LNCaP clone FGC (cell line): ENCODE data around the gene ZFAND4.
"Not testable (repeated sequence)": the region's sequence is repeated elsewhere in the genome, so short reads cannot be mapped to it uniquely, and the experiment has no call there.

ENCODE experiments used
- DNase-seq: peaks from one replicate; pipeline ENCODE4 v3.0.0-alpha.2; 2011; ENCODE audit warnings: low read depth
- H3K4me3 ChIP-seq: 2 replicates; pipeline ENCODE4 v1.5.1; 2011; ENCODE audit warnings: mild to moderate bottlenecking, low read depth, low read length, control low read depth
- TF ChIP-seq, protein P1 (sequence below): IDR thresholded peaks from 2 replicates; pipeline ENCODE4 v1.5.1; 2012; ENCODE audit warnings: mild to moderate bottlenecking; ENCODE audit not compliant: control insufficient read depth, insufficient read depth; ENCODE audit errors: extremely low read depth

Gene ZFAND4

DNA sequence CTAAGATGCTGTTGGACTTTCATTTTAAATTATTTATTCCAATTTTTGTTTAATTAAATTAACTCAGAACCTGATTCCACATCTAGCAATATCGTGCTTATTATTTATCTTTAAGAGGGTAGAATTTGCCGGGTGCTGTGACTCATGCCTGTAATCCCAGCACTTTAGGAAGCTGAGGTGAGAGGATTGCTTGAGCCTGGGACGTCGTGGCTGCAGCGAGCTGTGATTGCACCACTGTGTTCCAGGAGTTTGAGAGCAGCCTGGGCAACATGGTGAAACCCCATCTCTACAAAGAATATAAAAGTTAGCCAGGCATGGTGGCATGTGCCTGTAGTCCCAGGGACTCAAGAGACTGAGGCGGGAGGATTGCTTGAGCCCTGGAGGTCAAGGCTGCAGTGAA, 47.8 kb downstream of the ZFAND4 start:
- no peak overlapping the region for H3K4me3 ChIP-seq
- DNase-seq = no peak
- TF ChIP-seq, protein P1, sequence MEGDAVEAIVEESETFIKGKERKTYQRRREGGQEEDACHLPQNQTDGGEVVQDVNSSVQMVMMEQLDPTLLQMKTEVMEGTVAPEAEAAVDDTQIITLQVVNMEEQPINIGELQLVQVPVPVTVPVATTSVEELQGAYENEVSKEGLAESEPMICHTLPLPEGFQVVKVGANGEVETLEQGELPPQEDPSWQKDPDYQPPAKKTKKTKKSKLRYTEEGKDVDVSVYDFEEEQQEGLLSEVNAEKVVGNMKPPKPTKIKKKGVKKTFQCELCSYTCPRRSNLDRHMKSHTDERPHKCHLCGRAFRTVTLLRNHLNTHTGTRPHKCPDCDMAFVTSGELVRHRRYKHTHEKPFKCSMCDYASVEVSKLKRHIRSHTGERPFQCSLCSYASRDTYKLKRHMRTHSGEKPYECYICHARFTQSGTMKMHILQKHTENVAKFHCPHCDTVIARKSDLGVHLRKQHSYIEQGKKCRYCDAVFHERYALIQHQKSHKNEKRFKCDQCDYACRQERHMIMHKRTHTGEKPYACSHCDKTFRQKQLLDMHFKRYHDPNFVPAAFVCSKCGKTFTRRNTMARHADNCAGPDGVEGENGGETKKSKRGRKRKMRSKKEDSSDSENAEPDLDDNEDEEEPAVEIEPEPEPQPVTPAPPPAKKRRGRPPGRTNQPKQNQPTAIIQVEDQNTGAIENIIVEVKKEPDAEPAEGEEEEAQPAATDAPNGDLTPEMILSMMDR = no peak

DNA sequence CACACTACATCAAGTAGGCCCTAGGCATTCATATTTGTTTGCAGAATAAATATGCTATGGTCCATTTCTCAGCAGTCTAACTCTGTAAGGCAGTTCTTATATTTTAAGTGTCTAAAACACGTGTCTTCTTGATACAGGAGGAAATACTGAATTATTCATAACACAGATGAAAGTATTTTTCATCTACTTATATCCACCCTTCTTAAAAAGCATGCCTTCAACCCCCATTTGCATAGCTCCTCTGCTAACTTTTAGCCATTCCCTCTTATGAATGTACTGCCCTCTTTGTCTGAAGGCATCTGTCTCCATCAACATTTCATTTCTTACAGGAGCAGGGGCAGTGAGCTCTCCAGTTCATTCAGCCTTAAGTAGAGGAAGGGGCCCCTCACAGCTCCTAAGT, 57.7 kb downstream of the ZFAND4 start:
- no peak overlapping the region for H3K4me3 ChIP-seq
- TF ChIP-seq, protein P1 = no peak
- DNase-seq = no peak

DNA sequence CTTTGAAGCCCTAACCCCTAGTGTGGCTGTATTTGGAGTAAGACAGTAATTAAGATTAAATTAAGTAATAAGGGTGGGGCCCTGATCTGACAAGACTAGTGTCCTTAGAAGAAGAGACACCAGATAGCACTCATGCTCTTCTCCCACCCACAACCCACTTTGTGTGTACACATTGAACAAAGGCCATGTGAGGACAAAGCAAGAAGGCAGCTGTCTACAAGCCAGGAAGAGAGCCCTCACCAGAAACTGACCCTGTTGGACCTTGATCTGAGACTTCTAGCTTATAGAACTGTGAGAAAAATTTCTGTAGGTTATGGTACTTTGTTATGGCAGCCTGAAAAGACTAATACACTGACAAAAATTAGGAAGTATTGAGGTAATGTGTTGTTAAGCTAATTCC, 59.8 kb downstream of the ZFAND4 start:
- DNase-seq = no peak
- H3K4me3 ChIP-seq = no peak overlapping the region
- TF ChIP-seq, protein P1 = no peak

DNA sequence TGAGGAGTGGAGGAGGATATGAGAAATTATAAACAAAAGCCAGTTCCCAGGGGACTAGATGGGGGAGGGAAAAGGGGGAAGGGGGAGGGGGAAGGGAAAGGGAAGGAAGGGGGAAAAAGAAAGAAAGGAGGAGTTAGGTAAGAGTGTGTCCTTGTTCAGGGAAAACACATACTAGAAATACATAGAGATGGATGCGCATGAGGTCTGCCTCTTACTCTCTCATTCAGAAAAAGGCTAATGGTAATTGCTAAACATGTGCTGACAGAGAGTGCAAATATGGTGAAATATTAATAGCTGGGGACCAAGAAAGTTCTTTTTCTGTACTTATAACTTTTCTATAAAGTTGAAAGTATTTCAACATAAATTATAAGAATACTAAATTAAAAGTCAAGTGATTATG, 64.5 kb downstream of the ZFAND4 start:
- no peak for DNase-seq
- TF ChIP-seq, protein P1 = no peak
- H3K4me3 ChIP-seq = no peak overlapping the region

DNA sequence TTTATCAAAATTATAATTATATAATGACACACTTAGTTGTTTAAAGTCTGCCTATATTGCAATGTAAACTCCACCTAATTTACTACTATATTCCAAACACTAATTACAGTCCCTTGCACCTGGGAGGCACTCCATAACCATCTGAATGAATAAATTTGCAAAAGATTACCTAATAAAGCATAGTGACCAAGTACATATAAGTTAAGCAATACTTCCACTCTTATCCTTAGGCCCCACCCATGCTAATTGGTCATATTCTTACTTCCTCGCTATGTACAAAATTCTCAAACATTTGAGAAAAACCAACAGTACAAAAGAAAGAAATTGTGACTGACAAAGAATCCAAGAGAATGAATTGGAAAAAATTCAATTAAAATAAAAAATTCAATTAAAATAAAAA, 65.3 kb downstream of the ZFAND4 start:
- no peak overlapping the region for H3K4me3 ChIP-seq
- TF ChIP-seq, protein P1 = no peak
- no peak for DNase-seq

DNA sequence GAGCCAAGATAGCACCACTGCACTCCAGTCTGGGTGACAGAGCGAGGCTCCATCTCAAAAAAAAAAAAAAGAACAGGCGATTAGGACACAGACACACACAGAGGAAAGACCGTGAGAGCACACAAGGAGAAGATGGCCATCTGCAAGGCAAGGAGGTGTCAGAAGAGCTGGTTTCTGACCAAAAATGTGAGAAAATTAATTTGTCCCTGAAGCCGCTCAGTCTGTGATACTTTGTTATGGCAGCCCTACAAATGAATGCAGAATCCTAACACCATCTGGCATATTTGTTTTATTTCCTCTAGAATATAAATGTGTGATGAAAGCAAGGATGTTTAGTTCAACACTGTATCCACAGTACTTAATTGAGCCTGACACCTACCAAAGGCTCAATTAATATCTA, 69.7 kb downstream of the ZFAND4 start:
- TF ChIP-seq, protein P1 = no peak
- H3K4me3 ChIP-seq = no peak overlapping the region
- DNase-seq = no peak

DNA sequence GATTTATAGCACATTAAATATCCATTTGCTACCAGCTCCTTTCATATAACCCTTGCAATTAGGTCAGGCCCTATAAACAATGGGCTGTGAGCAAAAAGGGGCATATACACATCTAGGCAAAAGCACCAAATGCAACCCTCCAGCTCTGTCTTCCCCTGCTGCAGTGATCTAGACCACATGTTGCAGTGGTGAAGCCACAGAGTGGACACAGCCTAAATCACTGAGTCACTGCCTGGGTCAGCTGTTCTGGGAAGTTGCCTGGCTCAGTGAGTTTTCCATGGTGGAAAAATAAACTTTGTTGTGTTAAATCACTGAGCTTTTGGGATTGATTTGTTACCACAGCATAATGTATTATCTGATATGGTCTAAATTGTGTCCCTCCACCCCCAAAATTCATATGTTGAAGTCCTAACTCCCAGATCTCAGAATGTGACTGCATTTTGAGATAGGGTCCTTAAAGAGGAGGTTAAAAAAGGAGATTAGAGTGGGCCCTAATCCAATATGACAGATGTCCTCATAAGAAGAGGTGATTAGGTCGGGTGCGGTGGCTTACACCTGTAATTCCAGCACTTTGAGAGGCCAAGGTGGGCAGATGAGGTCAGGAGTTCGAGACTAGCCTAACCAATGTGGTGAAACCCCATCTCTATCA, 70.4 kb downstream of the ZFAND4 start:
- TF ChIP-seq, protein P1 = no peak
- DNase-seq = no peak
- no peak overlapping the region for H3K4me3 ChIP-seq

DNA sequence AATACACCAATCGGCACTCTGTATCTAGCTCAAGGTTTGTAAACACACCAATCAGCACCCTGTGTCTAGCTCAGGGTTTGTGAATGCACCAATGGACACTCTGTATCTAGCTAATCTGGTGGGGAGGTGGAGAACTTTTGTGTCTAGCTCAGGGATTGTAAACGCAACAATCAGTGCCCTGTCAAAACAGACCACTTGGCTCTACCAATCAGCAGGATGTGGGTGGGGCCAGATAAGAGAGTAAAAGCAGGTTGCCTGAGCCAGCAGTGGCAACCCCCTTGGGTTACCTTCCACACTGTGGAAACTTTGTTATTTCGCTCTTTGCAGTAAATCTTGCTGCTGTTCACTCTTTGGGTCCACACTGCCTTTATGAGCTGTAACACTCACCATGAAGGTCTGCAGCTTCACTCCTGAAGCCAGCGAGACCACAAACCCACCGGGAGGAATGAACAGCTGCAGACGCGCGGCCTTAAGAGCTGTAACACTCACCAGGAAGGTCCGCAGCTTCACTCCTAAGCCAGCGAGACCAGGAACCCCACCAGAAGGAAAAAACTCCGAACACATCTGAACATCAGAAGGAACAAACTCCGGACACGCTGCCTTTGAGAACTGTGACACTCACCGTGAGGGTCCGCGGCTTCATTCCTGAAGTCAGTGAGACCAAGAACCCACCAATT, 71.2 kb downstream of the ZFAND4 start:
- H3K4me3 ChIP-seq = not testable (repeated sequence)

DNA sequence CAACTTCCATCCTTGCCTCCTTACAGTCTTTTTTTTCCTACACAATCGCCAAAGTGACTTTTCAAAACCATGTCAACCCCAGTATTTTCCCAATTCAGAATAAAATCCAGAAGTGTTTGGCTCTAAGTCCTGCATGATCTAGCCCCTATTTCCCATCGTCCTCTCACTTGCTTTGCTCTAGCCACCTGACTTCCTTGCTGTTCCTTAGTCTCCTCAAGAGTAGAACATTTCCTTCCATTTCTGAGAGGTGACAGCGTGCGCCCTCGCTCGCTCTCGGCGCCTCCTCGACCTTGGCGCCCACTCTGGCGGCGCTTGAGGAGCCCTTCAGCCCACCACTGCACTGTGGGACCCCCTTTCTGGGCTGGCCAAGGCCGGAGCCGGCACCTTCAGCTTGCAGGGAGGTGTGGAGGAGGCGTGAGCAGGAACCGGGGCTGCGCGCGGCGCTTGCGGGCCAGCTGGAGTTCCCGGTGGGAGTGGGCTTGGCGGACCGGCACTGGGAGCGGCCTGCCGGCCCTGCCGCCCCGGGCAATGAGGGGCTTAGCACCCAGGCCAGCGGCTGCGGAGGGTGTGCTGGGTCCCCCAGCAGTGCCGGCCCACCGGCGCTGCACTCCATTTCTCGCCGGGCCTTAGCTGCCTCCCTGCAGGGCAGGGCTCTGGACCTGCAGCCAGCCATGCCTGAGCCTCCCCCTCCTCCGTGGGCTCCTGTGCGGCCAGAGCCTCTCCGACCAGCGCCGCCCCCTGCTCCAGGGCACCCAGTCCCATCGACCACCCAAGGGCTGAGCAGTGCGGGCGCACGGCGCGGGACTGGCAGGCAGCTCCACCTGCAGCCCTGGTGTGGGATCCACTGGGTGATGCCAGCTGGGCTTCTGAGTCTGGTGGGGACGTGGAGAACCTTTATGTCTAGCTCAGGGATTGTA, 72.0 kb downstream of the ZFAND4 start:
- DNase-seq, H3K4me3 ChIP-seq: not testable (repeated sequence)

More for the DNA sequence above, 71.2 kb downstream of the ZFAND4 start:
- not testable (repeated sequence) for DNase-seq
